GM12891 (cell line): ENCODE results near the gene NFATC4.

Experiments
- POLR2A ChIP-seq: IDR thresholded peaks from 2 replicates; pipeline ENCODE4 v1.6.1; 2011; ENCODE audit warnings: low read depth, low read length, control low read depth
- POLR2AphosphoS5 ChIP-seq: IDR thresholded peaks from 2 replicates; pipeline ENCODE4 v1.6.1; 2011; ENCODE audit warnings: low read depth, low read length, control low read depth
- POU2F2 ChIP-seq: IDR thresholded peaks from 2 replicates; pipeline ENCODE4 v1.6.1; 2011; ENCODE audit warnings: low read depth, mild to moderate bottlenecking, control low read depth, low read length, moderate library complexity
- SPI1 ChIP-seq: IDR thresholded peaks from 2 replicates; pipeline ENCODE4 v1.6.1; 2011; ENCODE audit warnings: low read depth, low read length, control low read depth
- TAF1 ChIP-seq: IDR thresholded peaks from 2 replicates; pipeline ENCODE4 v1.6.1; 2011; ENCODE audit warnings: low read depth, low read length, control low read depth

GRCh38 chr14:24364841-24365240 lies 3.1 kb upstream of the NFATC4 start:
- TF ChIP-seq POLR2A (no peak), POLR2AphosphoS5 (no peak), POU2F2 (no peak), SPI1 (no peak), TAF1 (no peak)
